Measurements from ENCODE around the gene CP. TPM values are rescaled to one million over a fixed set of nuclear protein-coding genes. Genes with fewer than 3 reads are reported as not detected.

Gene CP
- total RNA-seq, 1 experiment from 2014 or later: 0.52 TPM

DNA sequence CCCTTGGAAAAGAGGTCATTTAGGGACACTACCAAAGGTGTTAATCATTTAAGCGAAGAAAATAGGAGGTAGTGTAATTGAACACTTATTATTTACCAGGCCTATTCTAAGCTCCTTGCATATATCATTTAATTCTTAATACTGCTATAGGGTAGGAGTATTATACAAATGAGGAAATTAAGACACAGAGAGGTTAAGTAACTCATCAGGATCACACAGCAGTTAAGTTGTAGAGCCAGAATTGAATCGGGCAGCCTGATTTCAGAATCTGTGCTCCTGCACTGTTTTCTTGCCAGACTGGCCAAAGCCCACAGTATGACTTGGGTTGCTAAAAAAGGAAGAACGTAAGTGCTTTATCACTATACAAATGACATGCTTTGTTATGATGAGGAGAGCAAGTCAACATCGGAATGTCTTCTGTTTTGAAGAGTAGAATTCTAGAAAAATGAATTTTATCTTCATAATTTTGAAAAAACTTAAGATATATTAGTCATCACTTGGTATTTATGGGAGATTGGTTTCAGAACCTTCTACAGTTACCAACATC, 60.8 kb downstream of the CP start:
- DNase-seq (ENCODE audit: low read depth, low spot score) (no peak), ATAC-seq (no peak)
- Histone ChIP-seq H3K9ac (ENCODE audit: low read length) (no peak overlapping the region), H3K36me3 (ENCODE audit: control insufficient read depth in 1 of 2, insufficient read depth in 2 of 2, low read length in 2 of 2) (peaks cover 0 to 4% of the 10 kb centered on the region in 2 experiments; a peak in 1 of 4 replicates), H3K9me3 (ENCODE audit: control insufficient read depth in 1 of 2, insufficient read depth in 1 of 2, low read depth in 1 of 2, low read length in 2 of 2) (no peaks in the 10 kb centered on the region), H2AFZ (ENCODE audit: low read depth, low read length, poor library complexity, severe bottlenecking) (no peak overlapping the region), H3K9me2 (ENCODE audit: insufficient read depth) (no peaks in the 10 kb centered on the region), H3K27ac (ENCODE audit: low read depth, low read length) (no peak overlapping the region), H3K4me3 (replicated peaks in 1 of 2; ENCODE audit: low read depth in 1 of 2, low read length in 2 of 2) (no peak overlapping the region), H3K79me2 (ENCODE audit: insufficient read depth, low read length) (no peaks in the 10 kb centered on the region), H3K4me1 (ENCODE audit: control insufficient read depth in 1 of 2, insufficient read depth in 2 of 2, low read length in 2 of 2) (no peaks in the 10 kb centered on the region), H3K4me2 (ENCODE audit: low read length) (no peak overlapping the region), H3K27me3 (ENCODE audit: insufficient read depth, low read length) (no peaks in the 10 kb centered on the region), H4K20me1 (ENCODE audit: insufficient read depth) (no peaks in the 10 kb centered on the region)
- BruUV-seq (replicated peaks): no TSS peak
- POLR2A ChIA-PET: no interaction called here
- RAD21 ChIA-PET (ENCODE audit: low non-redundant PET in 1 of 2, low total read pairs in 2 of 2, uncharacterized antibody in 2 of 2, unreplicated experiment in 2 of 2): no interaction called here
- intact Hi-C loops (cut with micrococcal nuclease): no loop called here
- CTCF ChIA-PET: no interaction called here
- TF ChIP-seq POLR2A (IDR thresholded peaks at IDR 0.05; ENCODE audit: borderline replicate concordance, extremely low read depth, insufficient read depth, insufficient read length) (no peak), SRF (IDR thresholded peaks at IDR 0.05; ENCODE audit: low read depth) (no peak), ZNF274 (IDR thresholded peaks at IDR 0.05; ENCODE audit: low read depth, low read length) (no peak), CTCF (IDR thresholded peaks at IDR 0.05 in 2 of 3, conservative IDR thresholded peaks at IDR 0.05 in 1 of 3; ENCODE audit: borderline replicate concordance in 1 of 3, insufficient read depth in 1 of 3, low read depth in 2 of 3, low read length in 2 of 3) (no peak), SP1 (IDR thresholded peaks at IDR 0.05; ENCODE audit: low read depth) (no peak), EGR1 (IDR thresholded peaks at IDR 0.05; ENCODE audit: low read depth) (no peak), REST (IDR thresholded peaks at IDR 0.05; ENCODE audit: low read depth) (no peak)
